Transverse colon (tissue), 3 donors: ENCODE measurements around the gene SLIT1.

Source experiments
- CTCF ChIP-seq, 5 experiments: fragments of 200-600 bp in 3 of 5; fragments of 450-650 bp in 2 of 5; sonication (generic) in 3 of 5; IDR thresholded peaks; 1 replicate in 2 of 5; 2 replicates in 3 of 5; pipeline ENCODE4 v1.5.1; 2016 to 2017; ENCODE audit warnings: antibody characterized with exemption in 5 of 5, inconsistent platforms in 3 of 5, mild to moderate bottlenecking in 2 of 5, moderate library complexity in 1 of 5
- POLR2A ChIP-seq: fragments of 450-650 bp; IDR thresholded peaks from one replicate; pipeline ENCODE4 v1.6.1; 2016; ENCODE audit warnings: antibody characterized with exemption, mild to moderate bottlenecking, moderate library complexity

GRCh38 chr10:97047788-97048187, 138.0 kb downstream of the SLIT1 start:
- TF ChIP-seq CTCF (IDR thresholded peaks at IDR 0.05): no peak
- no peak for TF ChIP-seq POLR2A
